COLO668 (cell line): ENCODE results near the gene SS18L1.

ENCODE experiments used
- DNase-seq: peaks from one replicate; lab custom pipeline; 2025; ENCODE audit not compliant: unreplicated experiment; lab: John Stamatoyannopoulos, UW

SS18L1 gene

DNA sequence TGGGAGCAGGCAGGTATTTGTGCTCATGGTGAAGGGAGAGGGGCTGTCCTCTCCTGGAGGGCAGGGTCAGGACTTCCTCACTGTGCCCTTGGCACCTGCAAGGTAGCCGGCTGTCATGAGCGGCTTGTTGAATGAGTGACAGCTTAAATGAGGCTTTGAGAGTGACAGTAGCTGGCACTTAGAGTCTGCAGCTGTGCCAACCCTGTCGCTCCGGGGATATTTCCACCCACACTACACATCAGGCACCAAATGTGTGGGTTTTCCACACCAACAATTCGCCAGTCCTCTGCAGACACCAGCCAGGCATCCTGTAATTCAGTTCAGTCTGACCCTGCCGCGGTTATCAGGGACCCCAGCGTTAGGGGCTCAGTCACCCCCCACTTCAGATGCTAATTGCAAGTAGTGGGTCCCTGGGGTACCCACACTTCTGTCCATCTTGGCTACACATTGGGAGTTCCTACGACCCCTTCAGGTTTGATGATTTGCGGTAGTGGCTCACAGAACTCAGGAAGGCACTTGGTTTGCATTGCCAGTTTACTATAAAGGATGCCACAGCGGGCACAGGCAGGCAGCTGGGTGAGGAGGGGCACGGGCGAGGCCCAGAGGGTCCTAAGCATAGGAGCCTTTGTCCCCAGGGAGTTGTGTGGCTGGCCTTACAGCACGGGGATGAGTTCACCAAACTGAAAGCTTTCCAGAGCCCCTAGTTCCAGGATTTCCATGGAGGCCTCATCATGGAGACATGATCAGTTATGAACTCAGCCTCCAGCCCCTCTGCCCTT lies 48.4 kb downstream of the SS18L1 start:
- DNase-seq: no peak

DNA sequence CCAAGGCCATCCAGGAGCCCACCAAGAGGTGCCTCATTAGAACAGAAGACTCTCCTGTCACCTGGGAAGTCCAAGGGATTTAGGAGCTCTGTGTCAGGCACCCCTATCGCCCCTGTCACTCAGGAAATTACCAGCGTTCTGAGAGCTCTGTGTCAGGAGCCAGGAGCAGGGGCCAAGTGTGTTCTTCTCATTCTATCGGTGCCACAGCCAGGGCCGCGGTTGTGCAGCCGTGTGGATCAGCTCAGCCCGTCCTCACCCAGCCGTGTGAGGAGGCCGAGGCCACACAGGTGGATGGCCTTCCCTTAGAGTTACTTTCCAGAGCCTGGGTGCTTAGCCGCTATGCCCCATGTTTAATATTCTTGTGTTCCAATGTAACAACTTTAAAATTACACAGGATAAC lies 49.1 kb downstream of the SS18L1 start:
- DNase-seq: no peak

DNA sequence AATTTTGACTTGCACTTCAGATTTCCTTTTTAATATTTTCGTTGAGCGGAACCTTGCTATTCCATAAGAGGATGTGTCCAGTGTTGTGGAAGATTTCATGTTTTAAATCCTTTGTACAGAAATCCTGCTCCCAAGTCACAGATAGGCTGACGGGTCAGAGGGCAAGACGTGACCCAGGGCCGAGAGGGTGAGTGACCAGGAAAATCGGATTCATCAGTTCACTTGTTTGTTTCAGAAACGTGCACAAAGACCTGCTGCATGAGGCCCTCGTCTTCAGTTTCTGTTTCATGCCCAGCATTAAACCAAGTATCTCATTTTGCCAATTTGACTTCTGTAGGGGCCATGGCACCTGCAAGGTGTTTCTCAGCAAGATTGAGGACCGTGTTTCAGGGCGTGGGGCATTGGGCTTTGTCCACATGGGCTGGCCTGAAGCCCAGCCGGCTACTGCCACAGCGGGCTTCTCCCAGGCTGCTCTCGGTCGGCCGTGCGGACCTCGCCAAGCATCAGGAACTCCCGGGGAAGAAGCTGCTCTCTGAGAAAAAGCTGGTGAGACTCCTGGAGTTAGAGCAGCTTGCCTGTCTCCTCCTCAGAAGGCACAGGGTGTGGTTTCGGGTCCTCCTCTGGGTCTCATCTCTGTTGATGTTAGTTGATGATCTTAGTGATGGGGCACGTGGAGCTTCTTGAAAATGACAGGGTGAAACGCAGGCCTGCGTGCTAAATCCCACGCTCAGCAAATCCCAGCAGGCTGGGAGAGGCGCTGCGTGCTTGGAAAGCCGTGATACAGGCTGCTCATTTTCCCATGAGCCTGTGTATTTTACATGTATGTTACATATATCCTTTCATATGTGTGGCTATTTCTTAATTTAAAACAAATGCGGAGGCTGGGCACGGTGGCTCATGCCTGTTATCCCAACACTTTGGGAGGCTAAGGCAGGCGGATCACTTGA lies 49.8 kb downstream of the SS18L1 start:
- DNase-seq: no peak

DNA sequence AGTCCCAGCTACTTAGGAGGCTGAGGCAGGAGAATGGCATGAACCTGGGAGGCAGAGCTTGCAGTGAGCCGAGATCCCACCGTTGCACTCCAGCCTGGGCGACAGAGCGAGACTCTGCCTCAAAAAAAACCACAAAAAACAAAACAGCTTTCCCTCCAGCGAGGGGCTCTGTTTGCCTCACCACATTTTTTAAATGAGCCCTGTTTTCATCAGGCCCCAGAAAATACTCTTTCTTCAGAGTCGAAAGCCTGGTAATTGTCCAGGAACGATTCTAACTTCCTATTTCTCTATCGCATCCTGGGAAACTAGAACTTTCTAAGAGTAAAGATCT lies 51.5 kb downstream of the SS18L1 start:
- DNase-seq: no peak

GRCh38 chr20:62195736-62196135 lies 52.2 kb downstream of the SS18L1 start:
- no peak for DNase-seq

- no peak for DNase-seq
These were observed 52.7 kb downstream of the SS18L1 start for GRCh38 chr20:62196286-62196685.

- no peak for DNase-seq
These were observed 53.7 kb downstream of the SS18L1 start for GRCh38 chr20:62197311-62197710.

GRCh38 chr20:62197801-62198200 lies 54.2 kb downstream of the SS18L1 start:
- DNase-seq: no peak

GRCh38 chr20:62198496-62198895 lies 54.9 kb downstream of the SS18L1 start:
- DNase-seq: no peak

- no peak for DNase-seq
These were observed 55.4 kb downstream of the SS18L1 start for GRCh38 chr20:62198931-62199330.

GRCh38 chr20:62200491-62201172 lies 57.1 kb downstream of the SS18L1 start:
- no peak for DNase-seq

GRCh38 chr20:62201173-62202082 lies 57.9 kb downstream of the SS18L1 start:
- no peak for DNase-seq

DNA sequence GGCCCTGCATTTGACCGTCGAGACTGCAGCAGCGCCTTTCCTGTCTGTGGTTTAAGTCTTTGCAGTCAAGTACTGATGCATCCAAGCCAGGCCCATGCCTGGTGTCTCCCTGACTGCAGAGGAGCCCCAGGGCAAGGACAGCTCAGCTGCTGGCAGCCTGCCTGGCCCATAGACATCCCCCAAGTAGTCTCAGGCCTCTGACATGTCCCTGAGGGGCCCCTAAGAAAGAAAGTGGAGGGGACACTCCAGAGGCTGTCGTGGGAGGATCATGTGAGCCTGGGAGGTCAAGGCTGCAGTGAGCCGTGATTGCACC lies 58.5 kb downstream of the SS18L1 start:
- no peak for DNase-seq

DNA sequence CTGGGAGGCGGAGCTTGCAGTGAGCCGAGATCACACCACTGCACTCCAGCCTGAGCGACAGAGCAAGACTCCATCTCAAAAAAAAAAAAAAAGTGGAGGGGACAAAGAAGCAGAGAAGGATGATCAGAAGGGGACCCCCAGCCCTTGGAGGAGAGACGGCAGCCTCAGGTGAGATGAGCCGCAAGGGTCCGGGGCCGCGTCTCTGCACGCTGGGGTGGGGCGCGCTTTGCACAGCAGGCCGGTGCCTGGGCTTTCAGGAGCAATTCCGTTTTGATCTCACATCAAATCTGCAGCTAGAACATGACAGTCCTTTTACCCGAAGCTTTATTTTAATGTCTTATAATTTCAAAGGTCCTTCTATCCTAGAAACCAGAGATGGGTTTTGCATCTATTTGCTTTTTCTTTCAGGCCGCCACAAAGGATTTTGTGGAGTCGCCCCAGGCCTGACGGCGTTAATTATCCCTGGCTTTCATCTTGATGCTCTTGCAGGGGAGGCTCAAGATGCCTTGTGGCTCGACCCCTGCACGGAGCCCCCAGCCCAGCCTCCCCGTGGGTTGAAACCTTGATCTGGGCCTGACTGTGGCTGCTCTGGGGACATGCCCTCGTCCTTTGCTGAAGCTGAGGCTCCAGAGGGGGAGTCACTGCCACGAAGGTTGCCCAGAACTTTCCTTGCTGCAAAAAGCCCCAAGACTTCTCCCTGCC lies 59.3 kb downstream of the SS18L1 start:
- DNase-seq: no peak

DNA sequence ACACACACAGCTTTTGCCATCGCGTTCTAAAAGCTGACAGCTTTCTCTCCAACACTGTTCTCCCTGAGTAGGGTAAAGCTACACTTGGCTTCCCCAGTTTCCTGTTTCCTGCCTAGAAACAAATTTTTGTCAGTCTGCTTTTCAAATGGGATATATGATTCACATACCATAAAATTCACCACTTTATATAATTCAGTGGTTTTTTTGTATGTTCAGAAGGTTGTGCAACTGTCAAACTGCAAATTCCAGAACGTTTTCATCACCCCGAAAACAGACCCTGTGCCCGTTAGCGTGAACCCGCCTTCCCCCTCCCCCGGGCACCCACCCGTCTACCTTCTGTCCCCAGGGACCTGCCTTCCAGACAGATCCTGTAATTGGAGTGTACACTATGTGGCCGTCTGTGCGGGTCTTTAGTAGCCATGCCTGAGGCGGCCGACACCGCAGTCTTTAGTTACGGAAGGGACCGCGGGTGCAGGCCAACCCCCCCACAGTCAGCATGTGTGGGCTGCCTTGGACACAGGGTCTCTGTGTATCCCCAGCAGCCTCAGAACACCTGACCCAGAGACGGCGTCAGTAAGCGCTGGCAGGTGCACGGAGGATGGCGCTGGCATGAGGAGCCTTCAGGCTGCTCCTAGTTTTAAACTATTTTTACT lies 59.9 kb downstream of the SS18L1 start:
- no peak for DNase-seq

- DNase-seq: no peak
These were observed 62.2 kb downstream of the SS18L1 start for GRCh38 chr20:62205618-62206387.

DNA sequence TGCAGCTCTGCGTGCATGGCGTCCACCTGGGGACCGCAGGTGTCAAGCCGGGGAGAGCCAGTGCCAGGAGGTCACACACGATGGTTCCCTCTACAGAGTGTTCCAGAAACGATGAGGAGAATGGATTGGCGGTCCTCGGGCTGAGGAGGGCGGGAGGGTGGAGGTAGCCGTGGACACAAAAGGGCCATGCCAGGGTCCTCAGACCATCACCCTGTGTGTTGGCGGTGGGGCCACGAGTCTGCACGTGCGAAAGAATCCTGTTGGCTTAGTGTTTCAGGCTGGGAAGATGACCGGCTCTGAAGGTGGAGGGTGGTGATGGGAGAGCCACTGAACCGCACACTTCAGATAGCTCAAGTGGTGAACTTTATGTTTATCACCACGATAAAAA lies 62.8 kb downstream of the SS18L1 start:
- DNase-seq: no peak

GRCh38 chr20:62208061-62208794 lies 64.7 kb downstream of the SS18L1 start:
- no peak for DNase-seq
